WTC11 (cell line): ENCODE results near the gene COL1A1. TPM values are rescaled to one million over a fixed set of nuclear protein-coding genes. Genes with fewer than 3 reads are reported as not detected.

Experiments
- ATAC-seq: fragments of 200-7000 bp; cut with Tn5 transposase; 2 replicates; pipeline ENCODE4 v1.10.0; 2021; ENCODE audit warnings: mild to moderate bottlenecking, moderate library complexity
- CTCF ChIA-PET: fragments of 300-600 bp; sonication (Branson Sonifier 250); formaldehyde crosslinking; loops from one replicate; lab custom pipeline; 2021; ENCODE audit warnings: antibody characterized with exemption; lab: Charles Lee
- POLR2A ChIA-PET: fragments of 350-600 bp; sonication (Branson Sonifier 250); formaldehyde crosslinking; loops from one replicate; lab custom pipeline; 2021; ENCODE audit warnings: antibody characterized with exemption; lab: Charles Lee
- DNase-seq: peaks from one replicate; pipeline ENCODE4 v3.0.0; 2021; ENCODE audit warnings: low spot score
- H3K27ac Mint-ChIP-seq: 2 replicates; pipeline ENCODE4 v1.8.0; 2021; ENCODE audit warnings: mixed read lengths
- H3K27me3 Mint-ChIP-seq: 2 replicates; pipeline ENCODE4 v1.8.0; 2021; ENCODE audit warnings: low read depth, mild to moderate bottlenecking, moderate library complexity, mixed read lengths
- H3K36me3 Mint-ChIP-seq: 2 replicates; pipeline ENCODE4 v1.8.0; 2021; ENCODE audit warnings: mixed read lengths
- H3K4me1 Mint-ChIP-seq: 2 replicates; pipeline ENCODE4 v1.8.0; 2022; ENCODE audit warnings: mixed read lengths
- H3K4me3 Mint-ChIP-seq: 2 replicates; pipeline ENCODE4 v1.8.0; 2021; ENCODE audit warnings: mild to moderate bottlenecking, moderate library complexity, mixed read lengths
- H3K9me3 Mint-ChIP-seq: 2 replicates; pipeline ENCODE4 v1.8.0; 2021; ENCODE audit warnings: mixed read lengths
- ELF4 ChIP-seq: sonication (generic); formaldehyde crosslinking; IDR thresholded peaks from 2 replicates; pipeline ENCODE4 v1.8.1; 2022; ENCODE audit warnings: low read depth, mild to moderate bottlenecking, moderate library complexity, missing genetic modification reagents
- FOXJ3 ChIP-seq: sonication (generic); formaldehyde crosslinking; IDR thresholded peaks from 2 replicates; pipeline ENCODE4 v1.9.0; 2021; ENCODE audit warnings: missing genetic modification reagents, mild to moderate bottlenecking, borderline replicate concordance
- GABPB1 ChIP-seq: sonication (generic); formaldehyde crosslinking; IDR thresholded peaks from 2 replicates; pipeline ENCODE4 v1.8.1; 2023; ENCODE audit warnings: mild to moderate bottlenecking, missing genetic modification reagents
- JUN ChIP-seq: sonication (generic); formaldehyde crosslinking; IDR thresholded peaks from 2 replicates; pipeline ENCODE4 v1.8.0; 2023; ENCODE audit warnings: mild to moderate bottlenecking, missing genetic modification reagents
- NFE2L1 ChIP-seq: sonication (generic); formaldehyde crosslinking; IDR thresholded peaks from 2 replicates; pipeline ENCODE4 v1.8.1; 2023; ENCODE audit warnings: missing genetic modification reagents
- SP1 ChIP-seq: sonication (generic); formaldehyde crosslinking; conservative IDR thresholded peaks from 2 replicates; pipeline ENCODE4 v1.8.1; 2022; ENCODE audit warnings: missing genetic modification reagents
- TP53 ChIP-seq: sonication (generic); formaldehyde crosslinking; IDR thresholded peaks from 2 replicates; pipeline ENCODE4 v1.8.1; 2023; ENCODE audit warnings: mild to moderate bottlenecking, missing genetic modification reagents
- ZNF121 ChIP-seq: sonication (generic); formaldehyde crosslinking; IDR thresholded peaks from 2 replicates; pipeline ENCODE4 v1.8.0; 2023; ENCODE audit warnings: missing genetic modification reagents
- ZNF138 ChIP-seq: sonication (generic); formaldehyde crosslinking; conservative IDR thresholded peaks from 2 replicates; pipeline ENCODE4 v1.8.1; 2022; ENCODE audit warnings: mild to moderate bottlenecking, moderate library complexity, missing genetic modification reagents
- ZNF317 ChIP-seq: sonication (generic); formaldehyde crosslinking; IDR thresholded peaks from 2 replicates; pipeline ENCODE4 v1.8.1; 2023; ENCODE audit warnings: low read depth, mild to moderate bottlenecking, moderate library complexity, missing genetic modification reagents, borderline replicate concordance
- ZNF396 ChIP-seq: fragments of 250-450 bp; sonication (Bioruptor Pico); IDR thresholded peaks from 2 replicates; pipeline ENCODE4 v1.8.0; 2021; ENCODE audit warnings: mild to moderate bottlenecking, moderate library complexity, borderline replicate concordance
- ZNF671 ChIP-seq: fragments of 250-450 bp; sonication (Bioruptor Pico); IDR thresholded peaks from 2 replicates; pipeline ENCODE4 v1.8.0; 2021; ENCODE audit warnings: mild to moderate bottlenecking
- total RNA-seq: library from RNA; stranded (reverse); gene quantifications from 3 replicates; pipeline ENCODE4 v1.2.3, GENCODE V29; 2021
- TF ChIP-seq, protein P1 (sequence below): sonication (generic); formaldehyde crosslinking; IDR thresholded peaks from 2 replicates; pipeline ENCODE4 v1.8.0; 2022; ENCODE audit warnings: mild to moderate bottlenecking, missing genetic modification reagents
- TF ChIP-seq, protein P2 (sequence below): fragments of 200-600 bp; IDR thresholded peaks from 2 replicates; pipeline ENCODE4 v1.8.0; 2022; ENCODE audit warnings: antibody characterized with exemption
- TF ChIP-seq, protein P3 (sequence below): sonication (generic); formaldehyde crosslinking; IDR thresholded peaks from 2 replicates; pipeline ENCODE4 v1.8.1; 2022; ENCODE audit warnings: missing genetic modification reagents, borderline replicate concordance
- TF ChIP-seq, protein P4 (sequence below): sonication (generic); formaldehyde crosslinking; IDR thresholded peaks from 2 replicates; pipeline ENCODE4 v1.8.0; 2023; ENCODE audit warnings: missing genetic modification reagents, mild to moderate bottlenecking, borderline replicate concordance
- TF ChIP-seq, protein P5 (sequence below): fragments of 250-450 bp; sonication (Bioruptor Pico); IDR thresholded peaks from 2 replicates; pipeline ENCODE4 v1.9.0; 2021; ENCODE audit warnings: moderate library complexity, mild to moderate bottlenecking, inconsistent platforms, borderline replicate concordance
- TF ChIP-seq, protein P6 (sequence below): fragments of 250-450 bp; sonication (Bioruptor Pico); IDR thresholded peaks from 2 replicates; pipeline ENCODE4 v1.8.0; 2021; ENCODE audit warnings: mild to moderate bottlenecking
- TF ChIP-seq, protein P7 (sequence below): fragments of 250-450 bp; sonication (Bioruptor Pico); IDR thresholded peaks from 2 replicates; pipeline ENCODE4 v1.9.0; 2021; ENCODE audit warnings: mild to moderate bottlenecking, borderline replicate concordance

The COL1A1 gene
- total RNA-seq, 1 experiment from 2014 or later, result 52.1 TPM

DNA sequence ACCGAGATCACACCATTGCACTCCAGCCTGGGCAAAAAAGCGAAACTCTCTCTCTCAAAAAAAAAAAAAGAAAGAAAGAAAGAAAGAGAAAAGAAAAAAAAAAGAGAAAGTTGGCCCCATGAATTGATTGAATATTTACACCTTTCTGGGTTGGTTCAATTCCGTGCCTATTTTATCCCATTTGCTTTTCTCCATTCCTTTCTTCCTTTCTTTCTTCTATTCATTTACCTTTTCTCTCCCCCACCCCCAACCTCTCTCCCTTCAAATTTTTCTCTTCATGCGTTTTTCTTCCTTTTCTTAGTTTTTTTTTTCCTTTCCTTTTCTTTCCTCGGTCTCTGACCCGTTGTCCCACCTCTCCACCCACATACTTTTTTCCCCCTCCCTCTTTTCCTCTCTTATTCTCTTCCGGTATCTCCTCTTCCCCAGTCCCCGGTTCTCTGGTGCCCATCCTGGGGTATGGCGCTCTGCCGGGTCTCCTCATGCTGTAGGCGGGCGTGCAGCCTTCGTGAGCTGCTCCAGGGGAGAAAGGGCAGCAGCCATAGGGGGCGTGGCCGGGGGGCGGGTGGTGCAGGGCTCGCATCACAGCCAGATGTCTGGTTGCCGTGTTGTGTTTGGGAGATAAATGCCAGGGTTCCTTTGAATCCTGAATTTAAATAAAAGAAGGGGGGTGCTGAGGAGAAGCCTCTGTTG is 5.3 kb upstream of the COL1A1 start:
- peak; percentile 54 for ATAC-seq
- peak overlapping the region; percentile 51 for H3K4me3 Mint-ChIP-seq
- DNase-seq, result peak; percentile 81
- H3K27ac Mint-ChIP-seq, result no peak overlapping the region
- TF ChIP-seq, protein P1, sequence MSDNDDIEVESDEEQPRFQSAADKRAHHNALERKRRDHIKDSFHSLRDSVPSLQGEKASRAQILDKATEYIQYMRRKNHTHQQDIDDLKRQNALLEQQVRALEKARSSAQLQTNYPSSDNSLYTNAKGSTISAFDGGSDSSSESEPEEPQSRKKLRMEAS (CRISPR knock-in tag), result peak; percentile 46; the same call in 1 of the 2 replicates
- TF ChIP-seq, protein P2, sequence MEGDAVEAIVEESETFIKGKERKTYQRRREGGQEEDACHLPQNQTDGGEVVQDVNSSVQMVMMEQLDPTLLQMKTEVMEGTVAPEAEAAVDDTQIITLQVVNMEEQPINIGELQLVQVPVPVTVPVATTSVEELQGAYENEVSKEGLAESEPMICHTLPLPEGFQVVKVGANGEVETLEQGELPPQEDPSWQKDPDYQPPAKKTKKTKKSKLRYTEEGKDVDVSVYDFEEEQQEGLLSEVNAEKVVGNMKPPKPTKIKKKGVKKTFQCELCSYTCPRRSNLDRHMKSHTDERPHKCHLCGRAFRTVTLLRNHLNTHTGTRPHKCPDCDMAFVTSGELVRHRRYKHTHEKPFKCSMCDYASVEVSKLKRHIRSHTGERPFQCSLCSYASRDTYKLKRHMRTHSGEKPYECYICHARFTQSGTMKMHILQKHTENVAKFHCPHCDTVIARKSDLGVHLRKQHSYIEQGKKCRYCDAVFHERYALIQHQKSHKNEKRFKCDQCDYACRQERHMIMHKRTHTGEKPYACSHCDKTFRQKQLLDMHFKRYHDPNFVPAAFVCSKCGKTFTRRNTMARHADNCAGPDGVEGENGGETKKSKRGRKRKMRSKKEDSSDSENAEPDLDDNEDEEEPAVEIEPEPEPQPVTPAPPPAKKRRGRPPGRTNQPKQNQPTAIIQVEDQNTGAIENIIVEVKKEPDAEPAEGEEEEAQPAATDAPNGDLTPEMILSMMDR, result no peak
- TF ChIP-seq, protein P3, sequence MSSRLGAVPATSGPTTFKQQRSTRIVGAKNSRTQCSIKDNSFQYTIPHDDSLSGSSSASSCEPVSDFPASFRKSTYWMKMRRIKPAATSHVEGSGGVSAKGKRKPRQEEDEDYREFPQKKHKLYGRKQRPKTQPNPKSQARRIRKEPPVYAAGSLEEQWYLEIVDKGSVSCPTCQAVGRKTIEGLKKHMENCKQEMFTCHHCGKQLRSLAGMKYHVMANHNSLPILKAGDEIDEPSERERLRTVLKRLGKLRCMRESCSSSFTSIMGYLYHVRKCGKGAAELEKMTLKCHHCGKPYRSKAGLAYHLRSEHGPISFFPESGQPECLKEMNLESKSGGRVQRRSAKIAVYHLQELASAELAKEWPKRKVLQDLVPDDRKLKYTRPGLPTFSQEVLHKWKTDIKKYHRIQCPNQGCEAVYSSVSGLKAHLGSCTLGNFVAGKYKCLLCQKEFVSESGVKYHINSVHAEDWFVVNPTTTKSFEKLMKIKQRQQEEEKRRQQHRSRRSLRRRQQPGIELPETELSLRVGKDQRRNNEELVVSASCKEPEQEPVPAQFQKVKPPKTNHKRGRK (CRISPR knock-in tag), result peak; percentile 87
- H3K4me1 Mint-ChIP-seq, result peaks cover 66% of the 10 kb centered on the region
- ChIA-PET CTCF (interaction anchor here (0.6 to 15.3 kb wide), 9 partner anchors 10 to 191 kb away, joined by 3 to 514 read pairs (median 6); partner anchors contain the start of genes LRRC59 and TMEM92), POLR2A (interaction anchor here (1.6 kb wide), 1 partner anchor 68 kb away, joined by 8 read pairs; the partner anchor contains the start of gene TMEM92)
- no peaks in the 10 kb centered on the region for H3K36me3 Mint-ChIP-seq
- H3K27me3 Mint-ChIP-seq, result peaks cover 59% of the 10 kb centered on the region
- no peaks in the 10 kb centered on the region for H3K9me3 Mint-ChIP-seq

DNA sequence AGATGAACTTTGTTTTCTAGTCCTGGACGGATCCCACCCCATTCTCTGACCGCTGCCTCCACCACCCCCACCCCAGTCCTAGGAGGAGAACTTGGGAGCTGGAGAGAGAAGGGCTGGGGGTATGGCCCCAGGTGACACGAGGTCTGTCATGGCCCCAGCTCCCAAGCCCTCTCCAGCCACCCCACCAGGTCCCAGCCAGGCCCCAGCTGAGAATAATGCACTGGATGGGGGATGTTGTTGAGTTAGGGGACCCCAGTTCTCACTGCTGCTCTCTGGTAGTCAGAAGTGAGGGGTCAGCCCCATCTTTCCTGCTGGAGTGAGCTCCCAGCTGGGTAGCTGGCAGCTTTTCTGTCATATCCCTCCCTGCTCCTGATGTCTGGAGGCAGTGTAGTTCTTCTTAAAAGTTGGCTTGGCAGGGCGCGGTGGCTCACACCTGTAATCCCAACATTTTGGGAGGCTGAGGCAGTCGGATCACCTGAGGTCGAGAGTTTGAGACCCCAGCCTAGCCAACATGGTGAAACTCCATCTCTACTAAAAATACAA is 4.6 kb upstream of the COL1A1 start:
- ChIA-PET POLR2A (no interaction called here), CTCF (interaction anchor here (0.8 to 15.3 kb wide), 4 partner anchors 29 to 67 kb away, joined by 3 to 514 read pairs (median 10); partner anchors contain the start of gene TMEM92)
- Mint-ChIP-seq H3K4me1 (peaks cover 63% of the 10 kb centered on the region), H3K27ac (no peak overlapping the region), H3K4me3 (no peak overlapping the region), H3K36me3 (no peaks in the 10 kb centered on the region), H3K27me3 (peaks cover 66% of the 10 kb centered on the region), H3K9me3 (no peaks in the 10 kb centered on the region)
- DNase-seq (no peak), ATAC-seq (no peak)
- TF ChIP-seq, protein P4, sequence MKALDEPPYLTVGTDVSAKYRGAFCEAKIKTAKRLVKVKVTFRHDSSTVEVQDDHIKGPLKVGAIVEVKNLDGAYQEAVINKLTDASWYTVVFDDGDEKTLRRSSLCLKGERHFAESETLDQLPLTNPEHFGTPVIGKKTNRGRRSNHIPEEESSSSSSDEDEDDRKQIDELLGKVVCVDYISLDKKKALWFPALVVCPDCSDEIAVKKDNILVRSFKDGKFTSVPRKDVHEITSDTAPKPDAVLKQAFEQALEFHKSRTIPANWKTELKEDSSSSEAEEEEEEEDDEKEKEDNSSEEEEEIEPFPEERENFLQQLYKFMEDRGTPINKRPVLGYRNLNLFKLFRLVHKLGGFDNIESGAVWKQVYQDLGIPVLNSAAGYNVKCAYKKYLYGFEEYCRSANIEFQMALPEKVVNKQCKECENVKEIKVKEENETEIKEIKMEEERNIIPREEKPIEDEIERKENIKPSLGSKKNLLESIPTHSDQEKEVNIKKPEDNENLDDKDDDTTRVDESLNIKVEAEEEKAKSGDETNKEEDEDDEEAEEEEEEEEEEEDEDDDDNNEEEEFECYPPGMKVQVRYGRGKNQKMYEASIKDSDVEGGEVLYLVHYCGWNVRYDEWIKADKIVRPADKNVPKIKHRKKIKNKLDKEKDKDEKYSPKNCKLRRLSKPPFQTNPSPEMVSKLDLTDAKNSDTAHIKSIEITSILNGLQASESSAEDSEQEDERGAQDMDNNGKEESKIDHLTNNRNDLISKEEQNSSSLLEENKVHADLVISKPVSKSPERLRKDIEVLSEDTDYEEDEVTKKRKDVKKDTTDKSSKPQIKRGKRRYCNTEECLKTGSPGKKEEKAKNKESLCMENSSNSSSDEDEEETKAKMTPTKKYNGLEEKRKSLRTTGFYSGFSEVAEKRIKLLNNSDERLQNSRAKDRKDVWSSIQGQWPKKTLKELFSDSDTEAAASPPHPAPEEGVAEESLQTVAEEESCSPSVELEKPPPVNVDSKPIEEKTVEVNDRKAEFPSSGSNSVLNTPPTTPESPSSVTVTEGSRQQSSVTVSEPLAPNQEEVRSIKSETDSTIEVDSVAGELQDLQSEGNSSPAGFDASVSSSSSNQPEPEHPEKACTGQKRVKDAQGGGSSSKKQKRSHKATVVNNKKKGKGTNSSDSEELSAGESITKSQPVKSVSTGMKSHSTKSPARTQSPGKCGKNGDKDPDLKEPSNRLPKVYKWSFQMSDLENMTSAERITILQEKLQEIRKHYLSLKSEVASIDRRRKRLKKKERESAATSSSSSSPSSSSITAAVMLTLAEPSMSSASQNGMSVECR (CRISPR knock-in tag), result no peak
- TF ChIP-seq ZNF317 (CRISPR knock-in tag) (no peak), SP1 (CRISPR knock-in tag) (no peak), FOXJ3 (CRISPR knock-in tag) (no peak), ZNF671 (CRISPR knock-in tag) (no peak), NFE2L1 (no peak), JUN (no peak), ZNF138 (no peak), ZNF121 (CRISPR knock-in tag) (no peak), GABPB1 (CRISPR knock-in tag) (no peak), ELF4 (CRISPR knock-in tag) (no peak), TP53 (CRISPR knock-in tag) (no peak), ZNF396 (no peak)
- TF ChIP-seq, protein P5, sequence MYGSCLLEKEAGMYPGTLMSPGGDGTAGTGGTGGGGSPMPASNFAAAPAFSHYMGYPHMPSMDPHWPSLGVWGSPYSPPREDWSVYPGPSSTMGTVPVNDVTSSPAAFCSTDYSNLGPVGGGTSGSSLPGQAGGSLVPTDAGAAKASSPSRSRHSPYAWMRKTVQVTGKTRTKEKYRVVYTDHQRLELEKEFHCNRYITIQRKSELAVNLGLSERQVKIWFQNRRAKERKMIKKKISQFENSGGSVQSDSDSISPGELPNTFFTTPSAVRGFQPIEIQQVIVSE (CRISPR knock-in tag), result no peak
- TF ChIP-seq, protein P6, sequence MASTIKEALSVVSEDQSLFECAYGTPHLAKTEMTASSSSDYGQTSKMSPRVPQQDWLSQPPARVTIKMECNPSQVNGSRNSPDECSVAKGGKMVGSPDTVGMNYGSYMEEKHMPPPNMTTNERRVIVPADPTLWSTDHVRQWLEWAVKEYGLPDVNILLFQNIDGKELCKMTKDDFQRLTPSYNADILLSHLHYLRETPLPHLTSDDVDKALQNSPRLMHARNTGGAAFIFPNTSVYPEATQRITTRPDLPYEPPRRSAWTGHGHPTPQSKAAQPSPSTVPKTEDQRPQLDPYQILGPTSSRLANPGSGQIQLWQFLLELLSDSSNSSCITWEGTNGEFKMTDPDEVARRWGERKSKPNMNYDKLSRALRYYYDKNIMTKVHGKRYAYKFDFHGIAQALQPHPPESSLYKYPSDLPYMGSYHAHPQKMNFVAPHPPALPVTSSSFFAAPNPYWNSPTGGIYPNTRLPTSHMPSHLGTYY (CRISPR knock-in tag), result no peak
- TF ChIP-seq, protein P7, sequence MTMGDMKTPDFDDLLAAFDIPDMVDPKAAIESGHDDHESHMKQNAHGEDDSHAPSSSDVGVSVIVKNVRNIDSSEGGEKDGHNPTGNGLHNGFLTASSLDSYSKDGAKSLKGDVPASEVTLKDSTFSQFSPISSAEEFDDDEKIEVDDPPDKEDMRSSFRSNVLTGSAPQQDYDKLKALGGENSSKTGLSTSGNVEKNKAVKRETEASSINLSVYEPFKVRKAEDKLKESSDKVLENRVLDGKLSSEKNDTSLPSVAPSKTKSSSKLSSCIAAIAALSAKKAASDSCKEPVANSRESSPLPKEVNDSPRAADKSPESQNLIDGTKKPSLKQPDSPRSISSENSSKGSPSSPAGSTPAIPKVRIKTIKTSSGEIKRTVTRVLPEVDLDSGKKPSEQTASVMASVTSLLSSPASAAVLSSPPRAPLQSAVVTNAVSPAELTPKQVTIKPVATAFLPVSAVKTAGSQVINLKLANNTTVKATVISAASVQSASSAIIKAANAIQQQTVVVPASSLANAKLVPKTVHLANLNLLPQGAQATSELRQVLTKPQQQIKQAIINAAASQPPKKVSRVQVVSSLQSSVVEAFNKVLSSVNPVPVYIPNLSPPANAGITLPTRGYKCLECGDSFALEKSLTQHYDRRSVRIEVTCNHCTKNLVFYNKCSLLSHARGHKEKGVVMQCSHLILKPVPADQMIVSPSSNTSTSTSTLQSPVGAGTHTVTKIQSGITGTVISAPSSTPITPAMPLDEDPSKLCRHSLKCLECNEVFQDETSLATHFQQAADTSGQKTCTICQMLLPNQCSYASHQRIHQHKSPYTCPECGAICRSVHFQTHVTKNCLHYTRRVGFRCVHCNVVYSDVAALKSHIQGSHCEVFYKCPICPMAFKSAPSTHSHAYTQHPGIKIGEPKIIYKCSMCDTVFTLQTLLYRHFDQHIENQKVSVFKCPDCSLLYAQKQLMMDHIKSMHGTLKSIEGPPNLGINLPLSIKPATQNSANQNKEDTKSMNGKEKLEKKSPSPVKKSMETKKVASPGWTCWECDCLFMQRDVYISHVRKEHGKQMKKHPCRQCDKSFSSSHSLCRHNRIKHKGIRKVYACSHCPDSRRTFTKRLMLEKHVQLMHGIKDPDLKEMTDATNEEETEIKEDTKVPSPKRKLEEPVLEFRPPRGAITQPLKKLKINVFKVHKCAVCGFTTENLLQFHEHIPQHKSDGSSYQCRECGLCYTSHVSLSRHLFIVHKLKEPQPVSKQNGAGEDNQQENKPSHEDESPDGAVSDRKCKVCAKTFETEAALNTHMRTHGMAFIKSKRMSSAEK (CRISPR knock-in tag), result no peak
